GM12801 (cell line): ENCODE results near the gene MRPL17.

ENCODE experiments used
- CTCF ChIP-seq: IDR thresholded peaks from one replicate; pipeline ENCODE4 v1.5.1; 2011; ENCODE audit warnings: control low read depth; ENCODE audit not compliant: insufficient read length; ENCODE audit errors: extremely low read depth

MRPL17 gene

GRCh38 chr11:6708876-6709275, 25.7 kb upstream of the MRPL17 start:
- no peak for TF ChIP-seq CTCF

GRCh38 chr11:6705905-6706535, 22.9 kb upstream of the MRPL17 start:
- TF ChIP-seq CTCF: peak; percentile 68

GRCh38 chr11:6703247-6704063, 20.3 kb upstream of the MRPL17 start:
- no peak for TF ChIP-seq CTCF

- TF ChIP-seq CTCF: no peak
Observed at GRCh38 chr11:6695377-6695776, 12.2 kb upstream of the MRPL17 start.

- TF ChIP-seq CTCF: no peak
Observed at GRCh38 chr11:6694229-6694535, 11.0 kb upstream of the MRPL17 start.

GRCh38 chr11:6693342-6694228, 10.4 kb upstream of the MRPL17 start:
- TF ChIP-seq CTCF: no peak

- no peak for TF ChIP-seq CTCF
Observed at GRCh38 chr11:6692128-6692527, 9.0 kb upstream of the MRPL17 start.
